OCI-LY1 (cell line): ENCODE data around the gene TMEM79.
A peak's percentile ranks its signal among the peaks of the same experiment; 100 is the strongest.
"Not testable (repeated sequence)": the region's sequence is repeated elsewhere in the genome, so short reads cannot be mapped to it uniquely, and the experiment has no call there.

Experiments used
- H2AFZ ChIP-seq: fragments of 200-600 bp; sonication (generic), shearing (Covaris generic); 2 replicates; pipeline ENCODE4 v1.6.0; 2014; ENCODE audit warnings: antibody characterized with exemption, mild to moderate bottlenecking, low read length
- H3F3A ChIP-seq: fragments of 200-600 bp; sonication (generic), shearing (Covaris generic); 2 replicates; pipeline ENCODE4 v1.6.0; 2014; ENCODE audit warnings: mild to moderate bottlenecking, antibody characterized with exemption, low read length, moderate library complexity; ENCODE audit not compliant: insufficient read depth
- H3K27ac ChIP-seq: fragments of 200-600 bp; sonication (generic); 2 replicates; pipeline ENCODE4 v1.5.1; 2014; ENCODE audit warnings: low read length, mixed run types, mild to moderate bottlenecking, low read depth; ENCODE audit not compliant: poor library complexity, severe bottlenecking
- H3K27me3 ChIP-seq: fragments of 200-600 bp; sonication (generic); 2 replicates; pipeline ENCODE4 v1.6.0; 2014; ENCODE audit warnings: antibody characterized with exemption, mild to moderate bottlenecking, low read length, moderate library complexity; ENCODE audit not compliant: insufficient read depth
- H3K36me3 ChIP-seq: fragments of 200-600 bp; sonication (generic); 2 replicates; pipeline ENCODE4 v1.6.1; 2014; ENCODE audit warnings: mild to moderate bottlenecking, antibody characterized with exemption, low read length, moderate library complexity, mixed read lengths; ENCODE audit not compliant: insufficient read depth
- H3K4me1 ChIP-seq: fragments of 200-600 bp; sonication (generic); 2 replicates; pipeline ENCODE4 v1.5.1; 2014; ENCODE audit warnings: mild to moderate bottlenecking, low read length, moderate library complexity; ENCODE audit not compliant: insufficient read depth, severe bottlenecking
- H3K4me2 ChIP-seq: fragments of 200-600 bp; sonication (generic), shearing (Covaris generic); 2 replicates; pipeline ENCODE4 v1.6.1; 2014; ENCODE audit warnings: low read length
- H3K4me3 ChIP-seq: fragments of 200-600 bp; sonication (generic); 2 replicates; pipeline ENCODE4 v1.5.1; 2014; ENCODE audit warnings: low read length, low read depth, mild to moderate bottlenecking, mixed read lengths; ENCODE audit not compliant: poor library complexity, severe bottlenecking
- H3K79me2 ChIP-seq: fragments of 200-600 bp; shearing (Covaris generic); 2 replicates; pipeline ENCODE4 v1.6.1; 2016; ENCODE audit warnings: mixed run types, low read length, mixed read lengths; ENCODE audit not compliant: insufficient read depth
- H3K9ac ChIP-seq: fragments of 200-600 bp; sonication (generic), shearing (Covaris generic); 2 replicates; pipeline ENCODE4 v1.6.1; 2014; ENCODE audit warnings: mild to moderate bottlenecking, low read length, mixed read lengths
- H3K9me2 ChIP-seq: fragments of 200-600 bp; sonication (generic), shearing (Covaris generic); 2 replicates; pipeline ENCODE4 v1.6.1; 2014; ENCODE audit warnings: low read depth, mild to moderate bottlenecking, low read length, mixed read lengths
- H3K9me3 ChIP-seq: fragments of 200-600 bp; shearing (Covaris generic); 2 replicates; pipeline ENCODE4 v1.6.1; 2014; ENCODE audit warnings: low read length, mixed read lengths
- H4K20me1 ChIP-seq: fragments of 200-600 bp; sonication (generic), shearing (Covaris generic); 2 replicates; pipeline ENCODE4 v1.6.0; 2016; ENCODE audit warnings: mild to moderate bottlenecking, low read length; ENCODE audit not compliant: insufficient read depth
- CTCF ChIP-seq: fragments of 200-600 bp; sonication (generic), shearing (Covaris generic); IDR thresholded peaks from 2 replicates; pipeline ENCODE4 v1.5.1; 2017; ENCODE audit warnings: mild to moderate bottlenecking, antibody characterized with exemption, low read length, moderate library complexity, mixed read lengths
- EZH2 ChIP-seq: fragments of 200-600 bp; sonication (generic), shearing (Covaris generic); IDR thresholded peaks from 2 replicates; pipeline ENCODE4 v1.8.0; 2017; ENCODE audit warnings: borderline replicate concordance, mixed run types, mild to moderate bottlenecking, antibody characterized with exemption, low read length, moderate library complexity, mixed read lengths

The TMEM79 gene

GRCh38 chr1:156316909-156317308, 32.8 kb downstream of the TMEM79 start:
- Histone ChIP-seq H3K4me1 (no peaks in the 10 kb centered on the region), H3K27me3 (no peaks in the 10 kb centered on the region), H2AFZ (no peak overlapping the region), H4K20me1 (no peaks in the 10 kb centered on the region), H3K4me2 (no peak overlapping the region), H3K36me3 (peaks cover 100% of the 10 kb centered on the region), H3K9me3 (no peaks in the 10 kb centered on the region), H3F3A (no peaks in the 10 kb centered on the region; the same call in 1 of the 2 replicates), H3K9ac (no peak overlapping the region), H3K4me3 (no peak overlapping the region), H3K27ac (no peak overlapping the region), H3K9me2 (no peaks in the 10 kb centered on the region), H3K79me2 (no peaks in the 10 kb centered on the region)
- TF ChIP-seq CTCF (no peak), EZH2 (no peak)

- H3K27me3 ChIP-seq: no peaks in the 10 kb centered on the region
- H3K27ac ChIP-seq: no peak overlapping the region
- no peak overlapping the region for H3K9ac ChIP-seq
- H3K9me2 ChIP-seq: no peaks in the 10 kb centered on the region
- H3K4me2 ChIP-seq: no peak overlapping the region
- H3K36me3 ChIP-seq: peaks cover 95% of the 10 kb centered on the region
- H3F3A ChIP-seq: no peaks in the 10 kb centered on the region
- no peaks in the 10 kb centered on the region for H4K20me1 ChIP-seq
- no peak overlapping the region for H2AFZ ChIP-seq
- peak; percentile 53 for TF ChIP-seq CTCF
- TF ChIP-seq EZH2: no peak
- H3K9me3 ChIP-seq: no peaks in the 10 kb centered on the region
- no peaks in the 10 kb centered on the region for H3K79me2 ChIP-seq
- H3K4me1 ChIP-seq: no peaks in the 10 kb centered on the region
- H3K4me3 ChIP-seq: no peak overlapping the region
These were observed 35.5 kb downstream of the TMEM79 start for GRCh38 chr1:156319664-156320063.

- Histone ChIP-seq H3K9me3 (no peaks in the 10 kb centered on the region), H3K9me2 (no peaks in the 10 kb centered on the region), H3K4me1 (no peaks in the 10 kb centered on the region), H3K36me3 (peaks cover 95% of the 10 kb centered on the region), H3K79me2 (no peaks in the 10 kb centered on the region), H3F3A (no peaks in the 10 kb centered on the region), H3K27me3 (no peaks in the 10 kb centered on the region), H3K9ac (no peak overlapping the region), H3K4me2 (no peak overlapping the region), H4K20me1 (no peaks in the 10 kb centered on the region), H3K4me3 (no peak overlapping the region), H2AFZ (no peak overlapping the region), H3K27ac (no peak overlapping the region)
- TF ChIP-seq EZH2 (no peak), CTCF (no peak)
These were observed 36.4 kb downstream of the TMEM79 start for GRCh38 chr1:156320560-156320959.

GRCh38 chr1:156323179-156323578, 39.1 kb downstream of the TMEM79 start:
- H2AFZ ChIP-seq, H3K27me3 ChIP-seq, H3K4me2 ChIP-seq, H3K9me2 ChIP-seq, H3K9ac ChIP-seq, H3K4me1 ChIP-seq, H3K27ac ChIP-seq, H3K79me2 ChIP-seq, H3K4me3 ChIP-seq, H4K20me1 ChIP-seq, H3F3A ChIP-seq, H3K9me3 ChIP-seq: not testable (repeated sequence)
- peaks cover 82% of the 10 kb centered on the region for H3K36me3 ChIP-seq
